Uterus (tissue), 4 donors: ENCODE data around the gene SLC35F6. TPM values are rescaled to one million over a fixed set of nuclear protein-coding genes. Genes with fewer than 3 reads are reported as not detected.

Experiments used
- DNase-seq, 2 donors: peaks; one replicate each; pipeline ENCODE4 v3.0.0-alpha.2; 2019 to 2020
- H3K27ac ChIP-seq, 2 donors: fragments of 200-600 bp; sonication (generic); 1 replicate in 1 of 2; 2 replicates in 1 of 2; pipeline ENCODE4 v1.5.1; 2016 to 2018
- H3K27me3 ChIP-seq, 2 donors: fragments of 200-600 bp; sonication (generic); one replicate each; pipeline ENCODE4 v1.5.1; 2018 to 2019; ENCODE audit warnings: control low read depth in 1 of 2
- H3K36me3 ChIP-seq, 2 donors: fragments of 200-600 bp; sonication (generic); one replicate each; pipeline ENCODE4 v1.5.1; 2019; ENCODE audit warnings: control low read depth in 1 of 2
- H3K4me1 ChIP-seq, 2 donors: fragments of 200-600 bp; sonication (generic); one replicate each; pipeline ENCODE4 v1.5.1; 2018 to 2019; ENCODE audit warnings: control low read depth in 1 of 2
- H3K4me3 ChIP-seq, 2 donors: fragments of 200-600 bp; sonication (generic); 1 replicate in 1 of 2; 2 replicates in 1 of 2; pipeline ENCODE4 v1.5.1; 2018 to 2019; ENCODE audit warnings: mild to moderate bottlenecking in 1 of 2
- H3K9me3 ChIP-seq, 2 donors: fragments of 200-600 bp; sonication (generic); one replicate each; pipeline ENCODE4 v1.5.1; 2019; ENCODE audit warnings: control low read depth in 1 of 2
- POLR2A ChIP-seq, 2 donors: fragments of 450-650 bp; IDR thresholded peaks; one replicate each; pipeline ENCODE4 v1.6.1; 2016; ENCODE audit warnings: antibody characterized with exemption in 2 of 2, mild to moderate bottlenecking in 1 of 2, moderate library complexity in 1 of 2
- intact Hi-C: fragments of 100-400 bp; cut with DNase I; formaldehyde crosslinking; loops from one replicate; pipeline ENCODE4 v1.15.1; 2023; ENCODE audit warnings: low total_unique reads
- total RNA-seq, 4 donors: library from RNA; depleted of rRNA in 3 of 4; stranded (reverse); fragments of >200 nt in 3 of 4; gene quantifications; one replicate each; pipeline versions ENCODE4 v1.1.0 to v1.2.4, GENCODE V29; 2014 to 2023
- TF ChIP-seq, protein P1 (sequence below), 4 experiments: fragments of 200-600 bp in 2 of 4; fragments of 450-650 bp in 2 of 4; sonication (generic) in 2 of 4; IDR thresholded peaks; one replicate each; pipeline ENCODE4 v1.5.1; 2016 to 2019; ENCODE audit warnings: antibody characterized with exemption in 4 of 4, mild to moderate bottlenecking in 2 of 4, moderate library complexity in 1 of 4
- donor health status: DM: yes; HTN: yes; CAD: no.

Gene SLC35F6
- total RNA-seq, 4 donors from 2014 or later = 8.2 to 44.2 (median 18.5) TPM

DNA sequence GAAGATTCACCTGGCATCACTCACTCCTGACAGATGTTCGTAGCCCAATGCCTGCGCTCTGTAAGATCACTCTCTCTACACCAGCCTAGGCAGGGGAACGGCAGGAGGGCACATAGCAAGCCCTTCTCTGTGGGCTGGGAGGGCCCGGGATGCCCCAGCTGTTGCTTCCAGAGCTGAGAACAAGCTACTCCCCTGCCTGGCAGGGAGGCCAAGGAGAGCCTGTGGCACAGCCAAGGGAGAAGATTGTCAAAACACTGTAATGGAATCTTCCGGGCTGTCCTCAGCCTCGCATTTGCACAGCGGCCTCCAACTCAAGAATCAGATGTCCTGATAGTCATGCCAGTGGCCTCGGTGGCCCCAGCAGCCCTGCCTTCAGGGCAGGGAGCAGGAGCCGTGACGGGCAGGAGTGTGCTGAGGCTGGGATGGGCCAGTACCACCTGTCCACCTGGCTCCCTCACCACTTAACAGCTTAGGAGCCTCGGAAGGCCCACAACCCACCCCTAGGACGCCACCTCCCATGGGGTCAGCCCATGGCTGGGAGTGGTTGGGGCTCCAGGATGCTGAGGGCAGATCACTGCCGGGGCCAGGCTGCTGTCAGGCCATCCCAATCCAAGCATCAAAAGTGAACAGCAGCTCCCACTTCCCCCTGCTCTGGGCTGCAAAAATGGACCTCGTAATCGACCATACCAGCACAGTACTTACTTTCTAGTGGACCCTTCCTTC, 21.9 kb upstream of the SLC35F6 start:
- Histone ChIP-seq H3K27me3 (no peaks in the 10 kb centered on the region), H3K4me3 (no peak overlapping the region), H3K27ac (no peak overlapping the region), H3K9me3 (no peaks in the 10 kb centered on the region), H3K4me1 (no peaks in the 10 kb centered on the region), H3K36me3 (no peaks in the 10 kb centered on the region)
- no peak for DNase-seq
- no peak for TF ChIP-seq POLR2A (IDR thresholded peaks at IDR 0.05)
- TF ChIP-seq, protein P1, sequence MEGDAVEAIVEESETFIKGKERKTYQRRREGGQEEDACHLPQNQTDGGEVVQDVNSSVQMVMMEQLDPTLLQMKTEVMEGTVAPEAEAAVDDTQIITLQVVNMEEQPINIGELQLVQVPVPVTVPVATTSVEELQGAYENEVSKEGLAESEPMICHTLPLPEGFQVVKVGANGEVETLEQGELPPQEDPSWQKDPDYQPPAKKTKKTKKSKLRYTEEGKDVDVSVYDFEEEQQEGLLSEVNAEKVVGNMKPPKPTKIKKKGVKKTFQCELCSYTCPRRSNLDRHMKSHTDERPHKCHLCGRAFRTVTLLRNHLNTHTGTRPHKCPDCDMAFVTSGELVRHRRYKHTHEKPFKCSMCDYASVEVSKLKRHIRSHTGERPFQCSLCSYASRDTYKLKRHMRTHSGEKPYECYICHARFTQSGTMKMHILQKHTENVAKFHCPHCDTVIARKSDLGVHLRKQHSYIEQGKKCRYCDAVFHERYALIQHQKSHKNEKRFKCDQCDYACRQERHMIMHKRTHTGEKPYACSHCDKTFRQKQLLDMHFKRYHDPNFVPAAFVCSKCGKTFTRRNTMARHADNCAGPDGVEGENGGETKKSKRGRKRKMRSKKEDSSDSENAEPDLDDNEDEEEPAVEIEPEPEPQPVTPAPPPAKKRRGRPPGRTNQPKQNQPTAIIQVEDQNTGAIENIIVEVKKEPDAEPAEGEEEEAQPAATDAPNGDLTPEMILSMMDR (IDR thresholded peaks at IDR 0.05) = no peak
- intact Hi-C loops = no loop called here

DNA sequence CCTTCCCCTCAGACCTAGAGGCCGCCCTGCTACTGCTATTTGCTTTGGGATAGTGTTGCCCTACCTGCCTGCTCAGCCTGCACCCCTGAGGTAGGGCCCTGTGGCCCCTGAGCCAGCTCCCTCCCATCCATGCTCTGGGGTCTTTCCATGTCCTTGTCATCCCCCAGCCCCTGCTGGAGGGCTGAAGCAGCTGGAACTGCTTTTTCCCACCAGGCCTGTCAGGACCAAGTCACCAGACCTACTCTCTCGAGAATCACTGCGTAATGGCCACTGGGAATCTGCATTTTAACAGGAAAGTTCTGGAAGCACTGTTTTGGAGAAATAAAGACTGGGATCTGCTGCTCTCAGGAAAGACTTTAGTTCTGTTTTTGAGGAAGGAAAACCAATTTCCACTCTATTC, 20.2 kb upstream of the SLC35F6 start:
- Histone ChIP-seq H3K27me3 (no peaks in the 10 kb centered on the region), H3K36me3 (no peaks in the 10 kb centered on the region), H3K4me3 (no peak overlapping the region), H3K27ac (no peak overlapping the region), H3K4me1 (no peaks in the 10 kb centered on the region), H3K9me3 (no peaks in the 10 kb centered on the region)
- TF ChIP-seq POLR2A (IDR thresholded peaks at IDR 0.05) = no peak
- TF ChIP-seq, protein P1 (IDR thresholded peaks at IDR 0.05) = no peak
- intact Hi-C loops = no loop called here
- no peak for DNase-seq

DNA sequence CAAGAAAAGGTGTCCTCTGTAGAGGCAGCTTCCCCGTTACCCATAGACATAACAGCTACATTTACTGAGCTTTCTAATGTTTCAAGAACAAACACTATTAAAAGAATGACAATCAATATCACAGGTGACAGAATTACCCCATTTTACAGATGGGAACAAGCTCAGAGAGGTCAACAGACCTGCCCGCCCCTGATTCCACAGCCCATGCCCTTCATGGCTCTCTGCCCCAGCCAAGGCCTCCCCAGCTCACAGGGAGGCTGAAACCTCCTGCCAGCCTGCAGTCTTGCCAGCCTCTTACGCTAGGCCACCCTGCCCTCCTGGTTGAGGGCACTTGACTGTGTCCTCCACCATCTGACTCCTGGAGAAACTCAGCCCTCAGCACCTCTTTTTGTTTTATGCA, 19.1 kb upstream of the SLC35F6 start:
- H3K27ac ChIP-seq = no peak overlapping the region
- H3K4me1 ChIP-seq = no peaks in the 10 kb centered on the region
- no peaks in the 10 kb centered on the region for H3K9me3 ChIP-seq
- H3K27me3 ChIP-seq = no peaks in the 10 kb centered on the region
- no peak for DNase-seq
- TF ChIP-seq, protein P1 (IDR thresholded peaks at IDR 0.05) = no peak
- no peak for TF ChIP-seq POLR2A (IDR thresholded peaks at IDR 0.05)
- H3K4me3 ChIP-seq = no peak overlapping the region
- intact Hi-C loops = loop anchor here (5.0 kb wide), 1 partner anchor 138 kb away; no protein-coding TSS in a partner anchor
- no peaks in the 10 kb centered on the region for H3K36me3 ChIP-seq

DNA sequence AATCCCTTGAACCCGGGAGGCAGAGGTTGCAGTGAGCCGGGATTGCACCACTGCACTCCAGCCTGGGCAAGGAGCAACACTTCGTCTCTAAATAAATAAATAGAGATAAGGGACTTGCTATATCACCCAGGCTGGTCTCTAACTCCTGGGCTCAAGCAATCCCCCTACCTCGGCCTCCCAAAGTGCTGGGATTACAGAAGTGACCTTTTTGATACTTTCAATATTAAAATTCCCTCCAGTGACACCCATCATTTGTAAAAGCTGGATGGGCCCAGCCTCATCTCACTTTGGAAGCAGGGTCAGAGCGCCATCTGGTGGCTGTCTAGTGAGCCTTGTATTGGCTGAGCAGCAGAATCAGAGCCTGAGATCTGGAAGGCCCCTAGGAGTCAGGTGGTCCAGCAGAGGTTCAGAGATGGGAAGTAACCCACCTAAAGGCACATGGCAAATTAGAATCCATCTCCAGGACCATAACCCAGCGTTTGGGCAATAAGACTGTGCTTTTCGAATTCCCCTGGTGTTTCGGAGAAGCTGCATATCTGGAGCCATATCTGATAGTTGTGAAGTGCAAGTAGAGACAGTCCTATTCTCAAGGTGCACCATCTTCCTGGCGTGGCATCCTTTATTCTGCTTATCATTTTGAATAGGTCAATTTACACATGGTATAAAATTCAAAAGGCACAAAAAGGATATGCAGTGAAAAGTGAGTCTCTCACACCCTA, 18.3 kb upstream of the SLC35F6 start:
- peak; percentile 76 to 80 for DNase-seq
- H3K4me1 ChIP-seq = no peaks in the 10 kb centered on the region

More for the DNA sequence above, 18.3 kb upstream of the SLC35F6 start:
- no peaks in the 10 kb centered on the region for H3K9me3 ChIP-seq
- no peaks in the 10 kb centered on the region for H3K27me3 ChIP-seq
- H3K4me3 ChIP-seq = no peak overlapping the region
- intact Hi-C loops = loop anchor here (5.0 kb wide), 1 partner anchor 138 kb away; no protein-coding TSS in a partner anchor
- no peaks in the 10 kb centered on the region for H3K36me3 ChIP-seq
- H3K27ac ChIP-seq = no peak overlapping the region
- TF ChIP-seq, protein P1 (IDR thresholded peaks at IDR 0.05) = peak; percentile 83 to 94 (median 88)
- TF ChIP-seq POLR2A (IDR thresholded peaks at IDR 0.05) = no peak
